HG03280 (cell line): Measurements from ENCODE around the gene MAP2K2.
"Not testable (repeated sequence)": the region's sequence is repeated elsewhere in the genome, so short reads cannot be mapped to it uniquely, and the experiment has no call there.

Experiments
- ATAC-seq: cut with Tn5 transposase; IDR thresholded peaks from one replicate; pipeline ENCODE4 v1.9.1; 2021; ENCODE audit warnings: mild to moderate bottlenecking, moderate library complexity; ENCODE audit not compliant: unreplicated experiment

MAP2K2 gene

DNA sequence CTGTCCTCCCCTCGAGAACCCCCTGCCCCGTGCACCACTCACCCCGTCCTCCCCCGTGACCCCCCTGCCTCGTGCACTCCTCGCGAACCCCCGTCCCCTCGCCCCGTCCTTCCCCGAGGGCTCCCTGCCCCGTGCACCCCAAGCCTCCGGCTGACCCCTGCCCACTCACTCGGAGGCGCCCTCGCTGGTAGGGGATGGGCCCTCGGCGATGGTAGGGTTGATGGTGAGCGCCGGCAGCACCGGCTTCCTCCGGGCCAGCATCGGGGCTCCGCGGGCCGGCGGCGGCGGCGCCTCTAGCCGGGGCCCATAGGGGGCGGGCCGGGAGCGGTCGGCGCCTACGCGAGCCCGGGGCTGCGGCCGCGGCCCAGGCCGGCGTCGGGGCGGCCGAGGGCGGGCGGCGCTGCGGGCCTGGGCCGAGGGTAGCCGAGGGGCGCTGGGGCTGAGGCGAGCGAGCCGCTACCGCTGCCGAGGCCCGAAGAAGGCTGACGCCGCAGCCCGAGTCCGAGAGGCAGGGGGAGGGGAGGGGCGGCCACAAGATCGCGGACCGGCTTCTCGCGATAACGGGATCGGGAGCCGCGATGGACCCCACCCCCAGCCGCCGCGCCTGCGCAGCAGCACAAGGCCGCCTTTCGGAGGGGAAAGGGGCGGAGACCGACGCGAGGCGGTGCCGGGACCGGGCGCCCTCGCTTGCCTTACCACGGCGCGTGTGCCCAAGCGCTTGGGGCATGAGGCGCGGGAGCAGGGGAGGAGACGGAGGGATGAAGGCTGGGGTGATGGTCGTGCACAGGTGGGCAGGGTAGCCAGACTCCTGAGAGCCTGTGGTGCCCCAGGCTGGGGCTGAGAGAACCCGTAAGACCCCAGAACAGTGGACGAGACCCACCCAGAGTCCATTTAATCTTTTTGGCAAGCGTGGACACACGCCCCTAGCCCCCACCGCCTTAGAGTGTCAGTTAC is at the start of gene MAP2K2:
MAP2K2 (minus strand) TSS at position 508 of the 954 bp plus-strand sequence; CDS start at position 261, 247 bp downstream.
- peak; percentile 90 for ATAC-seq

DNA sequence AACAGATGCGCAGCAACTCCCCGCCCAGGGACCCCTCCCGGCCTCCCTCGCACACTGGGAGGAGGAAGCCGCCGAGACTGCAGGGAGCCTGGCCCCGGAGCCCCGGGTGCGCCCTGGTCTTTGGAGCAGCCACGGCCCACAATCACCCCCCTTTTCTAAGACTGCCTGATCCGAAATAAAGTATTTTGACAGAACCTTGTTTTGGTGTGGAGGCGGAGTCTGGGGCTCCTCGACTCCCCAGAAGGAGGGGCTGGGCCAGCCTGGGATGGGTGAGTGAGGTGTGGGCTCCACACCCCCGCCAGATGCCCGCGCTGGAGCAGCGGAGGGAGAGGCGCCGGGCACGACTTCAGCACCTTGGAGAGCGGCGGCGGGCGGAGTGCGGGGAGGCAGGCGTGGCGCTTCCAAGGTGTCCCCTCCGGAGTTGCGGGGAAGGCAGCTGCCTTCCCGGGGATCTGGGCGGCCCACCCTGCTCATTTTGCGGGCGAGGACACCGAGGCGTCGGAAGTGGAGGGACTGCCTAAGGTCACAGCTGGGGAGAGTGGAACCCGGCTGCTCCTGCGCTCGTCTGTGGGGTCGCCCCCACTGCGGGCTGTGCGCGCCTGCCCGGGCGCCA is 49.0 kb upstream of the MAP2K2 start:
- no peak for ATAC-seq

GRCh38 chr19:4171676-4172075 is 47.8 kb upstream of the MAP2K2 start:
- no peak for ATAC-seq

GRCh38 chr19:4164262-4164661 is 40.3 kb upstream of the MAP2K2 start:
- no peak for ATAC-seq

DNA sequence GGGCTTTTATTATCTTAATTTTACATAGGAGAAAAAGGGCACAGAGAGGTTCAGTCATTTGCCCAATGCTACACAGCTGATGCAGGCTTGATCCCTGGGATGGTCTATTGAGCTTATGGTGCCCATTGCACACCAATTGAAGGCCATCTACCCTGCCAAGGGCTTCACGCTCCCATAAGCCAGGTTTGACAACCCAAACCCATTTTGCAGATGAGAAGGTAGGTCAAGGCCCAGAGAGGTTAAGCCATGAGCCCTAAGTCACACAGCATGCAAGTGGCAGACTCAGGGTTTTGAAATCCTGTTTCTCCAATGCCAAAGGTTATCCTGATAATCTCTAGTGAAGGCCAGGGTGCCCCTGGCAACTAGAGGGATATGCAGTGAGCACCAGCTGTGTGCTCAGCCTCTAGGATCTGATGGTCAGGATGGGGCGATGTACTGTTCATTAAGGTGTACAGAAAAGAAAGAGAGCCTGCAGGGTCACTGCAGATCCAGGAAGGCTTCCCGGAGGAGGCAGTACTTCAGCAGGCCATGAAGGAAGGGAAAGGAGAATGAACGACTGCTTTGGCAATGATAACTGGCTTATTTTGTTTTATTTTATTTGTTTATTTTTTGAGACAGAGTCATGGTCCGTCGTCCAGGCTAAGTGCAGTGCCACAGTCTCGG is 37.6 kb upstream of the MAP2K2 start:
- ATAC-seq, result no peak

- ATAC-seq, result not testable (repeated sequence)
Observed at GRCh38 chr19:4157971-4158370, 34.0 kb upstream of the MAP2K2 start.

DNA sequence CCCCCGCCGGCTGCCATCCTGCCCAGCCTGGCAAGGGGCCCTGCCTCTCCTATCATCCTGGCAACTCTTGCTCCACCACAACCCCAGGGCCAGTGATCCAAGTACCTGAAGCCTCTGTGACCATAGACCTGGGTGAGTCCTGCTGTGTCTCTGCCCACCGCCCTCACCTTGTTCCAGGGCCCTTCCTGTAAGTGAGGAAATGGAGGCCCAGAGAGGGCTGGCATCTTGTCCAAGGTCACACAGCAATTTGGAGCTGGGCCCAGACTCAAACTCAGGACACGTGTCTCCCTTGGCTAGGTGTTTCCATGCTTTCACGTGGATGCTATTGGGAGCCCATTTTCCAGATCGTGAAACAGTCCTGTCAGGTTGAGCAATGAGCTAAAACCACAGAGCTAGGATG is 33.2 kb upstream of the MAP2K2 start:
- ATAC-seq, result no peak

GRCh38 chr19:4154571-4155312 is 30.8 kb upstream of the MAP2K2 start:
- no peak for ATAC-seq

GRCh38 chr19:4152241-4152998 is 28.5 kb upstream of the MAP2K2 start:
- ATAC-seq, result no peak

- ATAC-seq, result no peak
Observed at GRCh38 chr19:4151623-4152022, 27.7 kb upstream of the MAP2K2 start.

DNA sequence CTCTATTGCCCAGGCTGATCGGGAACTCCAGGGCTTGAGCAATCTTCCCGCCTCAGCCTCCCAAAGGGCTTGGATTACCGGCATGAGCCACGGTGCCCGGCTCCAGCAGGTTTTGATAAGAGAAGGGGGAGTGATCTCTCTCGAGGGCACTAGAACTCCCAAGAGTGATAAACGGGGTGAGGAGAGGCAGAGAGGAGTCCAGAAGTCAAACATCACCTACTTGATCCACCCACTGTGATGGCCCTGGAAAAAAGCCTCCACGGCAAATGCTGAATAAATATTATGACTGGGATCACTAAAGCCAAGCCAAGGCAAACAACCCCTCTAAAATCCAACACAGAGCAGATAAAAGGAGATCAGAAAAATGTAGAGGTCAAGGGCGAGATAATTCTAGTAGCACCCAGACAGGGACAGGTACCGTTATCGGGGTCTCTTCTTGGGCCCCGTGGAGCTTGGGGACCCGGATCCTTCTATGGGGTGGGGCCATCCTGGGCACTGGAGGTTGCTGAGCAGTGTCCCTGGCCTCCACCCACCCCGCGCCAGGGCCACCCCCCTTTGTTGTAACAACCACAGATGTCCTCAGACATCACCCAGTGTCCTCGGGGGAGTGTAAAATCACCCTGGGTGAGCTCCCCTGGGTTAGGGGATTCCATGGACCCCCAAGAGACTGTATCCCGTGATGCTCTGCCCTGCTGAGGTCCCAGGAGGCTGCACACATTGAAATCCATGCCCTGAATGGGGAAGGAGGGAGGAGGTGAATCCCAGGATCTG is 25.8 kb upstream of the MAP2K2 start:
- ATAC-seq, result no peak

GRCh38 chr19:4144666-4145249 is 20.8 kb upstream of the MAP2K2 start:
- no peak for ATAC-seq

DNA sequence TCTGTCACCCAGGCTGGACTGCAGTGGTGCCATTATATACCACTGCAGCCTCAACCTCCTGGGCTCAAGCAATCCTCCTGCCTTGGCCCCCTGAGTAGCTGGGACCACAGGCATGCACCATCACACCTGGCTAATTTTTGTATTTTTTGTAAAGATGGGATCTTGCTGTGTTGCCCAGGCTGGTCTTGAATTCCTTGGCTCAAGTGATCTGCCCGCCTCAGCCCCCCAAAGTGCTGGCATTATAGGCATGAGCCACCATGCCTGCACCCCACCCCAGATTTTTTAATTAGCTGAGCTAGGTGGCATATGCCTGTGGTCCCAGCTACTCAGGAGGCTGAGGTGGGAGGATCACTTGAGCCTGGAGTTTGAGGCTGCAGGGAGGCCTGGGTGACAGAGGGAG is 19.0 kb upstream of the MAP2K2 start:
- not testable (repeated sequence) for ATAC-seq

DNA sequence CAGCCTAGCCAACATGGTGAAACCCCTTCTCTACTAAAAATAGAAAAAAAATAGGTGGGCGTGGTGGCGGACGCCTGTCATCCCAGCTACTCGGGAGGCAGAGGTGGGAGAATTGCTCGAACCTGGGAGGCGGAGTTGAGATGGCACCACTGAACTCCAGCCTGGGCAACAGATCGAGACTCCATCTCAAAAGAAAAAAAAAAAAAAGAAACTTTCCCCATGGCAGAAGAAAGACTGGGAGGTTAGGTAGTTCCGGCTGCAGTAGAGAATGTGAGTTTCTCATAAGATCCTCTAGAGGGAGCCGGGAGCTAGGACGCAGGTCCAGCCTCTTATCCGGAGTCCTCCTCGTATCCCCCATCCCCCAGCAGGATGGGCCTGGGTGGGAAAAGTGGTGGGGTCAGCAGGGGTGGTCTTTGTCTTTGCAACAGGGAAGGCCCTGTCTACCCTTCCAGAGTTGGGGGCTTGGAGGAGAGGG is 16.4 kb upstream of the MAP2K2 start:
- ATAC-seq, result no peak

GRCh38 chr19:4139614-4140236 is 15.8 kb upstream of the MAP2K2 start:
- ATAC-seq, result no peak

DNA sequence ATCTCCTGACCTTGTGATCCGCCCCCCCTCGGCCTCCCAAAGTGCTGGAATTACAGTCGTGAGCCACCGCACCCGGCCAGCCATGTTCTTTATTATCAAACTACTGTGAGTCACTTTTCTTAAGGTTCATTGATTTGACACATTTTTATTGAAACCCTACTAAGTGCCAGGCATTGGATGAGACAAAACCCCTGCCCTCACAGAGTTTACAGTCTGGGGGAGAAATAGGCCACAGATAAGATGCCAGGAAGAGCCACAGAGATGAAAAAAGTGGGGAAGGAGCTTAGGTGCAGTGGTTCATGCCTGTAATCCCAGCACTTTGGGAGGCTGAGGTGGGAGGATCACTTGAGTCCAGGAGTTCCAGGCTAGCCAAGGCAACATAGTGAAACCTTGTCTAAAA is 14.5 kb upstream of the MAP2K2 start:
- no peak for ATAC-seq

GRCh38 chr19:4136680-4137088 is 12.8 kb upstream of the MAP2K2 start:
- no peak for ATAC-seq

GRCh38 chr19:4135386-4135785 is 11.5 kb upstream of the MAP2K2 start:
- not testable (repeated sequence) for ATAC-seq
